Ovary (tissue), 9 donors: ENCODE measurements around the gene ARL6IP5. TPM values are rescaled to one million over a fixed set of nuclear protein-coding genes. Genes with fewer than 3 reads are reported as not detected.

Experiments used
- DNase-seq, 5 donors: peaks; one replicate each; pipeline ENCODE4 v3.0.0-alpha.2; 2019 to 2020
- H3K27ac ChIP-seq, 2 donors: fragments of 200-600 bp; one replicate each; pipeline versions ENCODE4 v1.5.1 to v1.8.0; 2019 to 2022
- H3K27me3 ChIP-seq: fragments of 200-600 bp; one replicate; pipeline ENCODE4 v1.8.0; 2022
- H3K36me3 ChIP-seq: fragments of 200-600 bp; sonication (generic); one replicate; pipeline ENCODE4 v1.5.1; 2019
- H3K4me1 ChIP-seq: one replicate; pipeline ENCODE4 v1.8.1; 2013; ENCODE audit warnings: mild to moderate bottlenecking, moderate library complexity; ENCODE audit not compliant: insufficient read depth
- H3K4me3 ChIP-seq: fragments of 200-600 bp; sonication (generic); one replicate; pipeline ENCODE4 v1.5.1; 2017
- H3K9me3 ChIP-seq, 2 donors: fragments of 200-600 bp in 1 of 2; sonication (generic) in 1 of 2; one replicate each; pipeline versions ENCODE4 v1.5.1 to v1.8.1; 2013 to 2019; ENCODE audit warnings: mild to moderate bottlenecking in 1 of 2, moderate library complexity in 1 of 2
- CTCF ChIP-seq, 3 donors: fragments of 450-650 bp in 2 of 3; fragments of 200-600 bp in 1 of 3; IDR thresholded peaks; one replicate each; pipeline versions ENCODE4 v1.5.1 to v1.8.0; 2016 to 2022; ENCODE audit warnings: antibody characterized with exemption in 3 of 3, mild to moderate bottlenecking in 1 of 3
- EP300 ChIP-seq: sonication (generic); formaldehyde crosslinking; IDR thresholded peaks from one replicate; pipeline ENCODE4 v1.6.1; 2017; ENCODE audit warnings: antibody characterized with exemption
- POLR2A ChIP-seq: fragments of 450-650 bp; IDR thresholded peaks from one replicate; pipeline ENCODE4 v1.6.1; 2017; ENCODE audit warnings: antibody characterized with exemption, mild to moderate bottlenecking, moderate library complexity
- WGBS, 3 donors: extraction: QIAGEN DNeasy Blood & Tissue Kit in 1 of 3; methylation state at CpG; one replicate each; pipeline versions ENCODE4 v1.1.5 to v1.1.7; 2013 to 2017; 5-methylcytosine and 5-hydroxymethylcytosine counted together
- intact Hi-C, 4 donors: fragments of 100-400 bp; cut with DNase I; formaldehyde crosslinking; loops; one replicate each; pipeline versions ENCODE4 v1.11.0 to v1.15.1; 2022 to 2023
- polyA plus RNA-seq, 2 donors: library from polyadenylated mRNA; stranded (reverse); fragments of 200-250 nt in 1 of 2; fragments of 350-450 nt in 1 of 2; fragmentation: Illumina TruSeq in 1 of 2; extraction: RNeasy Lipid Tissue Mini Kit (QIAGEN cat#74804) in 1 of 2; gene quantifications; one replicate each; pipeline ENCODE4 v1.2.3, GENCODE V29; 2013 to 2014
- total RNA-seq, 7 donors: library from RNA; depleted of rRNA in 2 of 7; stranded (reverse); fragments of >200 nt in 2 of 7; fragmentation: NEBNext Ultra II Directional in 3 of 7; extraction: Animal tissue kit (Norgen Biotek cat#: 25700) in 3 of 7; gene quantifications; one replicate each; pipeline versions ENCODE4 v1.1.0 to v1.2.4, GENCODE V29; 2016 to 2023
- donor health status: DM: no; HTN: no; CAD: no; lungs with moderate emphysema.
- donor health status: DM: no; HTN: no; CAD: no.
- donor health status: Bipolar disorder and iron deficiency.
- donor health status: DM: yes; HTN: yes; CAD: no.
- donor health status: DM: no; HTN: no; CAD: no.
- donor health status: DM: yes; HTN: yes; CAD: no.

The ARL6IP5 gene
- total and polyA plus RNA-seq, 9 donors, result 59.0 to 197 (median 78.4) TPM

GRCh38 chr3:69099576-69099975, 14.8 kb downstream of the ARL6IP5 start:
- no peaks in the 10 kb centered on the region for H3K27me3 ChIP-seq
- DNase-seq, result no peak
- peaks cover 5% of the 10 kb centered on the region for H3K4me1 ChIP-seq
- H3K9me3 ChIP-seq, result no peaks in the 10 kb centered on the region
- H3K27ac ChIP-seq, result no peak overlapping the region
- no peaks in the 10 kb centered on the region for H3K36me3 ChIP-seq
- WGBS, 3 donors, result 86 to 94% (median 91%) methylated on average over 4 of the region's 4 CpGs
- intact Hi-C loops, result no loop called here
- H3K4me3 ChIP-seq, result no peak overlapping the region
- TF ChIP-seq EP300, result no peak
- no peak for TF ChIP-seq POLR2A
- no peak for TF ChIP-seq CTCF (IDR thresholded peaks at IDR 0.05)

GRCh38 chr3:69102384-69102783, 17.6 kb downstream of the ARL6IP5 start:
- WGBS, 3 donors, result 94 to 98% (median 94%) methylated on average over 4 of the region's 4 CpGs
- Histone ChIP-seq H3K27ac (no peak overlapping the region), H3K36me3 (no peaks in the 10 kb centered on the region), H3K4me1 (peaks cover 2% of the 10 kb centered on the region), H3K27me3 (no peaks in the 10 kb centered on the region), H3K4me3 (no peak overlapping the region), H3K9me3 (no peaks in the 10 kb centered on the region)
- intact Hi-C loops, result no loop called here
- TF ChIP-seq CTCF (IDR thresholded peaks at IDR 0.05), result no peak
- no peak for TF ChIP-seq POLR2A
- no peak for TF ChIP-seq EP300
- DNase-seq, result no peak

GRCh38 chr3:69103123-69103522, 18.4 kb downstream of the ARL6IP5 start:
- H3K4me1 ChIP-seq, result peaks cover 2% of the 10 kb centered on the region

DNA sequence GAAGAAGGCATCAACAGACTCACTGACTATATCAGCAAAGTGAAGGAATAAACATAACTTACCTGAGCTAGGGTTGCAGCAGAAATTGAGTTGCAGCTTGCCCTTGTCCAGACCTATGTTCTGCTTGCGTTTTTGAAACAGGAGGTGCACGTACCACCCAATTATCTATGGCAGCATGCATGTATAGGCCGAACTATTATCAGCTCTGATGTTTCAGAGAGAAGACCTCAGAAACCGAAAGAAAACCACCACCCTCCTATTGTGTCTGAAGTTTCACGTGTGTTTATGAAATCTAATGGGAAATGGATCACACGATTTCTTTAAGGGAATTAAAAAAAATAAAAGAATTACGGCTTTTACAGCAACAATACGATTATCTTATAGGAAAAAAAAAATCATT, 19.8 kb downstream of the ARL6IP5 start:
- 69 to 75% (median 73%) methylated on average over 8 of the region's 8 CpGs for WGBS, 3 donors
- no peak for DNase-seq
- Histone ChIP-seq H3K4me1 (peaks cover 2% of the 10 kb centered on the region), H3K27ac (no peak overlapping the region), H3K36me3 (no peaks in the 10 kb centered on the region), H3K4me3 (no peak overlapping the region), H3K27me3 (no peaks in the 10 kb centered on the region), H3K9me3 (no peaks in the 10 kb centered on the region)
- TF ChIP-seq EP300 (no peak), CTCF (IDR thresholded peaks at IDR 0.05) (no peak), POLR2A (no peak)
- intact Hi-C loops, result no loop called here

More at GRCh38 chr3:69103123-69103522, 18.4 kb downstream of the ARL6IP5 start:
- no peak overlapping the region for H3K27ac ChIP-seq
- intact Hi-C loops, result no loop called here
- H3K36me3 ChIP-seq, result no peaks in the 10 kb centered on the region
- TF ChIP-seq POLR2A, result no peak
- TF ChIP-seq EP300, result no peak
- TF ChIP-seq CTCF (IDR thresholded peaks at IDR 0.05), result no peak
- WGBS, 3 donors, result 89 to 90% (median 90%) methylated on average over 3 of the region's 3 CpGs
- no peak overlapping the region for H3K4me3 ChIP-seq
- H3K27me3 ChIP-seq, result no peaks in the 10 kb centered on the region
- DNase-seq, result no peak
- H3K9me3 ChIP-seq, result no peaks in the 10 kb centered on the region

- intact Hi-C loops, result no loop called here
- H3K4me1 ChIP-seq, result peaks cover 2% of the 10 kb centered on the region
- no peaks in the 10 kb centered on the region for H3K36me3 ChIP-seq
- no peak for DNase-seq
- 8 to 15% (median 11%) methylated on average over 3 of the region's 3 CpGs for WGBS, 3 donors
- no peak overlapping the region for H3K4me3 ChIP-seq
- H3K27me3 ChIP-seq, result no peaks in the 10 kb centered on the region
- TF ChIP-seq POLR2A (no peak), EP300 (no peak), CTCF (IDR thresholded peaks at IDR 0.05) (no peak)
- H3K27ac ChIP-seq, result no peak overlapping the region
- no peaks in the 10 kb centered on the region for H3K9me3 ChIP-seq
Observed at GRCh38 chr3:69105320-69105719, 20.6 kb downstream of the ARL6IP5 start.
